Panc1 (cell line): ENCODE results near the gene ITGAD. TPM values are rescaled to one million over a fixed set of nuclear protein-coding genes. Genes with fewer than 3 reads are reported as not detected.

Experiments used
- ATAC-seq: fragments of 200-7000 bp; cut with Tn5 transposase; 2 replicates; pipeline ENCODE4 v1.9.1; 2020; ENCODE audit warnings: mild to moderate bottlenecking, moderate library complexity
- Bru-seq: library from RNA; stranded (reverse); fragments of 400-500 nt; gene quantifications from one replicate; lab custom pipeline; 2021; lab: Mats Ljungman, UMichigan
- BruChase-seq, 2 experiments: library from RNA; stranded (reverse); fragments of 400-500 nt; gene quantifications; one replicate each; lab custom pipeline; 2021; lab: Mats Ljungman, UMichigan
- BruUV-seq: library from RNA; stranded (reverse); fragments of 400-500 nt; replicated peaks from 2 replicates; lab custom pipeline; 2021; lab: Mats Ljungman, UMichigan
- CTCF ChIA-PET: fragments of 300-600 bp; sonication (Branson Sonifier 250); formaldehyde crosslinking; loops from one replicate; lab custom pipeline; 2022; ENCODE audit warnings: antibody characterized with exemption; lab: Charles Lee
- POLR2A ChIA-PET: fragments of 300-600 bp; sonication (Branson Sonifier 250); formaldehyde crosslinking; loops from one replicate; lab custom pipeline; 2022; ENCODE audit warnings: antibody characterized with exemption; lab: Charles Lee
- DNase-seq: peaks from one replicate; pipeline ENCODE4 v3.0.0-alpha.2; 2010; ENCODE audit warnings: low read depth, low spot score
- H3K27ac ChIP-seq: 2 replicates; pipeline ENCODE4 v1.5.1; 2011; ENCODE audit warnings: mild to moderate bottlenecking, low read length, inconsistent platforms
- H3K27me3 ChIP-seq: fragments of 200-500 bp; sonication (Bioruptor generic); 2 replicates; pipeline ENCODE4 v1.6.0; 2014; ENCODE audit warnings: low read length, inconsistent platforms; ENCODE audit not compliant: control insufficient read depth, insufficient read depth
- H3K36me3 ChIP-seq: fragments of 200-500 bp; sonication (Bioruptor generic); 2 replicates; pipeline ENCODE4 v1.5.1; 2014; ENCODE audit warnings: inconsistent platforms, mild to moderate bottlenecking, low read length, moderate library complexity; ENCODE audit not compliant: control insufficient read depth, insufficient read depth
- H3K4me1 ChIP-seq: 2 replicates; pipeline ENCODE4 v1.5.1; 2011; ENCODE audit warnings: inconsistent platforms, mild to moderate bottlenecking, low read length, moderate library complexity; ENCODE audit not compliant: control insufficient read depth, insufficient read depth
- H3K4me3 ChIP-seq, 2 experiments: 2 replicates each; pipeline ENCODE4 v1.5.1; 2011 to 2012; ENCODE audit warnings: low read depth in 2 of 2, low read length in 2 of 2, mild to moderate bottlenecking in 2 of 2, inconsistent platforms in 1 of 2, moderate library complexity in 1 of 2
- H3K9me3 ChIP-seq: fragments of 200-500 bp; sonication (Bioruptor generic); 2 replicates; pipeline ENCODE4 v1.5.1; 2014; ENCODE audit warnings: low read depth, mild to moderate bottlenecking, inconsistent platforms, low read length, moderate library complexity; ENCODE audit not compliant: control insufficient read depth, insufficient read depth
- POLR2AphosphoS5 ChIP-seq: IDR thresholded peaks from 2 replicates; pipeline ENCODE4 v1.6.1; 2012; ENCODE audit warnings: mild to moderate bottlenecking, low read depth, low read length, moderate library complexity
- SIN3A ChIP-seq: IDR thresholded peaks from 2 replicates; pipeline ENCODE4 v1.6.1; 2012; ENCODE audit warnings: low read depth, mild to moderate bottlenecking, low read length, moderate library complexity, borderline replicate concordance; ENCODE audit not compliant: insufficient read depth
- TCF7L2 ChIP-seq: IDR thresholded peaks from 2 replicates; pipeline ENCODE4 v1.6.1; 2011; ENCODE audit warnings: mild to moderate bottlenecking, low read depth, low read length, inconsistent platforms
- in situ Hi-C: cut with HindIII; loops from 2 replicates; pipeline ENCODE4 v1.10.0; 2016; ENCODE audit warnings: low sequenced_read_pairs, low pct_unique_long_range_greater_than_20kb
- intact Hi-C: fragments of 100-400 bp; cut with micrococcal nuclease; formaldehyde crosslinking; loops from one replicate; pipeline ENCODE4 v1.10.0; 2022; ENCODE audit not compliant: unreplicated experiment
- long read RNA-seq: library from polyadenylated mRNA; unstranded; transcript quantifications from one replicate; pipeline ENCODE4 v2.0.0, GENCODE V29; 2021; ENCODE audit not compliant: unreplicated experiment
- polyA plus RNA-seq: library from polyadenylated mRNA; unstranded; fragments of >200 nt; gene quantifications from one replicate; pipeline ENCODE4 v1.2.1, GENCODE V29; 2012; ENCODE audit warnings: missing spikeins; ENCODE audit not compliant: insufficient read length
- total RNA-seq: library from RNA; stranded (reverse); gene quantifications from one replicate; pipeline ENCODE4 v1.2.1, GENCODE V29; 2021; ENCODE audit not compliant: unreplicated experiment
- TF ChIP-seq, protein P1 (sequence below), 2 experiments: IDR thresholded peaks; 2 replicates each; pipeline ENCODE4 v1.6.1; 2011 to 2012; ENCODE audit warnings: low read depth in 2 of 2, control low read depth in 1 of 2, low read length in 1 of 2, mild to moderate bottlenecking in 1 of 2, moderate library complexity in 1 of 2; ENCODE audit not compliant: insufficient read depth in 1 of 2
- TF ChIP-seq, protein P2 (sequence below): fragments of 450-650 bp; IDR thresholded peaks from 2 replicates; pipeline ENCODE4 v1.5.1; 2017; ENCODE audit warnings: mild to moderate bottlenecking

The ITGAD gene
- not detected for total RNA-seq
- polyA plus RNA-seq, result 0.27 TPM
- Bru-seq, nascent RNA, result percentile 8 among the genes with signal in this experiment
- percentile 13 among the genes with signal in this experiment for BruChase-seq, experiment 1, labeled RNA remaining after a 2-hour chase
- percentile 10 among the genes with signal in this experiment for BruChase-seq, experiment 2, labeled RNA remaining after a 6-hour chase
- long read RNA-seq, result 0 reads

DNA sequence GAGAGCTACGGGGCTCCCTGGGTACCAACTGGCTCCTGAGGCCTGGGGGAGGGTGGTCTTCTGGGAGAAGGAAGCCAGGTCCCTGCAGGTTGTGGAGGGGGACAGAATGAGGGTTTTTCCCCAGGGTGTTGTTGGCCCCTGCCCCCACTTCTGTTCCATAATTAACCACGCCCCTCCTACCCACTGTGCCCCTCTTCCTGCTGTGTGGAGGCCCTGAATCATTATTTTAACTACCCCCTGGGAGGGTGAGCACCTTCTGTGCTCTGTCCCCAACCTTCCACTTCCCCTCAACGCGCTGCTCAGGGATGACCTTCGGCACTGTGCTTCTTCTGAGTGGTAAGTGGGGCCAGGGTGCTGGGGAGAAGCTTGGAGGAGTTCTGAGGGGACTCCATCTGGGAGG, at the start of gene ITGAD:
ITGAD (plus strand) TSS at position 280 of the 400 bp plus-strand sequence; CDS start at position 306, 26 bp downstream.
- ChIA-PET POLR2A (interaction anchor here (0.6 kb wide), 1 partner anchor 9 kb away, joined by 3 read pairs; no protein-coding TSS in a partner anchor), CTCF (no interaction called here)
- TF ChIP-seq, protein P1, sequence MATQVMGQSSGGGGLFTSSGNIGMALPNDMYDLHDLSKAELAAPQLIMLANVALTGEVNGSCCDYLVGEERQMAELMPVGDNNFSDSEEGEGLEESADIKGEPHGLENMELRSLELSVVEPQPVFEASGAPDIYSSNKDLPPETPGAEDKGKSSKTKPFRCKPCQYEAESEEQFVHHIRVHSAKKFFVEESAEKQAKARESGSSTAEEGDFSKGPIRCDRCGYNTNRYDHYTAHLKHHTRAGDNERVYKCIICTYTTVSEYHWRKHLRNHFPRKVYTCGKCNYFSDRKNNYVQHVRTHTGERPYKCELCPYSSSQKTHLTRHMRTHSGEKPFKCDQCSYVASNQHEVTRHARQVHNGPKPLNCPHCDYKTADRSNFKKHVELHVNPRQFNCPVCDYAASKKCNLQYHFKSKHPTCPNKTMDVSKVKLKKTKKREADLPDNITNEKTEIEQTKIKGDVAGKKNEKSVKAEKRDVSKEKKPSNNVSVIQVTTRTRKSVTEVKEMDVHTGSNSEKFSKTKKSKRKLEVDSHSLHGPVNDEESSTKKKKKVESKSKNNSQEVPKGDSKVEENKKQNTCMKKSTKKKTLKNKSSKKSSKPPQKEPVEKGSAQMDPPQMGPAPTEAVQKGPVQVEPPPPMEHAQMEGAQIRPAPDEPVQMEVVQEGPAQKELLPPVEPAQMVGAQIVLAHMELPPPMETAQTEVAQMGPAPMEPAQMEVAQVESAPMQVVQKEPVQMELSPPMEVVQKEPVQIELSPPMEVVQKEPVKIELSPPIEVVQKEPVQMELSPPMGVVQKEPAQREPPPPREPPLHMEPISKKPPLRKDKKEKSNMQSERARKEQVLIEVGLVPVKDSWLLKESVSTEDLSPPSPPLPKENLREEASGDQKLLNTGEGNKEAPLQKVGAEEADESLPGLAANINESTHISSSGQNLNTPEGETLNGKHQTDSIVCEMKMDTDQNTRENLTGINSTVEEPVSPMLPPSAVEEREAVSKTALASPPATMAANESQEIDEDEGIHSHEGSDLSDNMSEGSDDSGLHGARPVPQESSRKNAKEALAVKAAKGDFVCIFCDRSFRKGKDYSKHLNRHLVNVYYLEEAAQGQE (IDR thresholded peaks at IDR 0.05; ENCODE audit: insufficient read depth in 1 of 2, low read depth in 2 of 2, low read length in 1 of 2), result no peak
- no peak for TF ChIP-seq SIN3A
- no peak for TF ChIP-seq TCF7L2
- TF ChIP-seq, protein P2, sequence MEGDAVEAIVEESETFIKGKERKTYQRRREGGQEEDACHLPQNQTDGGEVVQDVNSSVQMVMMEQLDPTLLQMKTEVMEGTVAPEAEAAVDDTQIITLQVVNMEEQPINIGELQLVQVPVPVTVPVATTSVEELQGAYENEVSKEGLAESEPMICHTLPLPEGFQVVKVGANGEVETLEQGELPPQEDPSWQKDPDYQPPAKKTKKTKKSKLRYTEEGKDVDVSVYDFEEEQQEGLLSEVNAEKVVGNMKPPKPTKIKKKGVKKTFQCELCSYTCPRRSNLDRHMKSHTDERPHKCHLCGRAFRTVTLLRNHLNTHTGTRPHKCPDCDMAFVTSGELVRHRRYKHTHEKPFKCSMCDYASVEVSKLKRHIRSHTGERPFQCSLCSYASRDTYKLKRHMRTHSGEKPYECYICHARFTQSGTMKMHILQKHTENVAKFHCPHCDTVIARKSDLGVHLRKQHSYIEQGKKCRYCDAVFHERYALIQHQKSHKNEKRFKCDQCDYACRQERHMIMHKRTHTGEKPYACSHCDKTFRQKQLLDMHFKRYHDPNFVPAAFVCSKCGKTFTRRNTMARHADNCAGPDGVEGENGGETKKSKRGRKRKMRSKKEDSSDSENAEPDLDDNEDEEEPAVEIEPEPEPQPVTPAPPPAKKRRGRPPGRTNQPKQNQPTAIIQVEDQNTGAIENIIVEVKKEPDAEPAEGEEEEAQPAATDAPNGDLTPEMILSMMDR, result no peak
- TF ChIP-seq POLR2AphosphoS5, result no peak
- in situ Hi-C loops, result no loop called here
- no peak within 1 kb of the TSS for H3K4me3 ChIP-seq
- ATAC-seq, result no peak
- DNase-seq, result no peak
- BruUV-seq, result no TSS peak
- no peaks in the 10 kb centered on the region; the same call in 1 of the 2 replicates for H3K4me1 ChIP-seq
- intact Hi-C loops, result no loop called here
- H3K36me3 ChIP-seq, result no peaks in the 10 kb centered on the region
- H3K27ac ChIP-seq, result no peak within 1 kb of the TSS
- no peaks in the 10 kb centered on the region for H3K9me3 ChIP-seq
- no peaks in the 10 kb centered on the region for H3K27me3 ChIP-seq

DNA sequence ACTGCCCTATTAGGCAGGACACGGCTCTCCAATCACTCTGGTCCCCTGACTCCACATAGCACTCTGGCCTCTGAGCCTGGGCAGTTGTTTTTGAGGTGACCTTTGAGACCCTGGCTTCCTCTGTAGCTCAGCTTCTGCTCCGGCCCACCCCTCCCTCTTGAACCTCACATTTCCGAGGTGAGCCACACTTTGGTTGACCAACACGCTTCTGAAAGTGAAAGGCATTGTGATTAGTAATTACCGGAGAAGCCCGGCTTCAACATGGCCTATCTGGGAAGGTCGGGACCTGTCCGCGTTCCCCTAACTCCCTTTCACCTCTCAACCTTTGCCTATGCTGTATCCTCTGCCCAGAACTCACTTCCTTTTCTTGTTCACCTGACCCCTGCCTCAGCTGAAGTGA, 48.4 kb upstream of the ITGAD start:
- H3K27me3 ChIP-seq, result no peaks in the 10 kb centered on the region
- no peak overlapping the region for H3K4me3 ChIP-seq
- POLR2A ChIA-PET, result no interaction called here
- in situ Hi-C loops (no loop called here), intact Hi-C loops (no loop called here)
- no peak overlapping the region for H3K27ac ChIP-seq
- DNase-seq (no peak), ATAC-seq (no peak)
- H3K9me3 ChIP-seq, result no peaks in the 10 kb centered on the region
- TF ChIP-seq SIN3A (no peak), POLR2AphosphoS5 (no peak), TCF7L2 (no peak)
- TF ChIP-seq, protein P2, result no peak
- TF ChIP-seq, protein P1 (IDR thresholded peaks at IDR 0.05; ENCODE audit: insufficient read depth in 1 of 2, low read depth in 2 of 2, low read length in 1 of 2), result no peak
- no peaks in the 10 kb centered on the region for H3K36me3 ChIP-seq
- no TSS peak for BruUV-seq
- H3K4me1 ChIP-seq, result no peaks in the 10 kb centered on the region
- CTCF ChIA-PET, result no interaction called here
